ENCODE measurements around the gene PARVA.

DNA sequence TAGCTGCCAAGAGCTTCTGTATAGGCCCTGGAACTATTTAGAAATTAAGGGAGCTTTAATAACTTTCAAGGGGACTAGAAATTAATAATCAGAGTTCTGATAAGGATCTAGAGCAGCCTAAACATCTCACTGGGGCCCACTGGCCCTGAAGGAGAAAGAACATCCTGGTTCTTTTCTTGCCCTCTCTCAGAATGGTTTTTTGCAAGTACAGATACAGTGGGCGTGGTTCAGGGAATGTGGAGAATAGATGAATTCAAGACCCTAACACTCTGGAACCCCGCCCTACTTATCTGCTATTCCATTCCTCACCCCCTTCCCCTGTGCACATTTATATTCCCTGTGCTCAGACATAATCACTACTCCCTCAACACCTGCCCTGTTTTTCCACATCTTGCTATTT lies 90.2 kb downstream of the PARVA start:
- TF ChIP-seq, protein P1, sequence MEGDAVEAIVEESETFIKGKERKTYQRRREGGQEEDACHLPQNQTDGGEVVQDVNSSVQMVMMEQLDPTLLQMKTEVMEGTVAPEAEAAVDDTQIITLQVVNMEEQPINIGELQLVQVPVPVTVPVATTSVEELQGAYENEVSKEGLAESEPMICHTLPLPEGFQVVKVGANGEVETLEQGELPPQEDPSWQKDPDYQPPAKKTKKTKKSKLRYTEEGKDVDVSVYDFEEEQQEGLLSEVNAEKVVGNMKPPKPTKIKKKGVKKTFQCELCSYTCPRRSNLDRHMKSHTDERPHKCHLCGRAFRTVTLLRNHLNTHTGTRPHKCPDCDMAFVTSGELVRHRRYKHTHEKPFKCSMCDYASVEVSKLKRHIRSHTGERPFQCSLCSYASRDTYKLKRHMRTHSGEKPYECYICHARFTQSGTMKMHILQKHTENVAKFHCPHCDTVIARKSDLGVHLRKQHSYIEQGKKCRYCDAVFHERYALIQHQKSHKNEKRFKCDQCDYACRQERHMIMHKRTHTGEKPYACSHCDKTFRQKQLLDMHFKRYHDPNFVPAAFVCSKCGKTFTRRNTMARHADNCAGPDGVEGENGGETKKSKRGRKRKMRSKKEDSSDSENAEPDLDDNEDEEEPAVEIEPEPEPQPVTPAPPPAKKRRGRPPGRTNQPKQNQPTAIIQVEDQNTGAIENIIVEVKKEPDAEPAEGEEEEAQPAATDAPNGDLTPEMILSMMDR (conservative IDR thresholded peaks at IDR 0.05 in 1 of 2, IDR thresholded peaks at IDR 0.05 in 1 of 2; ENCODE audit: low read depth in 1 of 2, low read length in 2 of 2) = no peak
- TF ChIP-seq EZH2 (IDR thresholded peaks at IDR 0.05; ENCODE audit: low read length, missing control alignments) = no peak
